Fibroblast of lung (primary cell): ENCODE measurements around the gene MCTP1. TPM values are rescaled to one million over a fixed set of nuclear protein-coding genes. Genes with fewer than 3 reads are reported as not detected.

Source experiments
- DNase-seq, 2 donors: peaks; one replicate each; pipeline versions ENCODE4 v3.0.0 to v3.0.0-alpha.2; 2010; ENCODE audit warnings: low read depth in 2 of 2
- H2AFZ ChIP-seq: 2 replicates; pipeline ENCODE4 v1.5.1; 2012; ENCODE audit warnings: low read length, control low read depth, inconsistent platforms
- H3K27ac ChIP-seq: 2 replicates; pipeline ENCODE4 v1.5.1; 2011; ENCODE audit warnings: low read length, control low read depth; ENCODE audit not compliant: insufficient read depth
- H3K27me3 ChIP-seq: 2 replicates; pipeline ENCODE4 v1.5.1; 2011; ENCODE audit warnings: mild to moderate bottlenecking, low read length; ENCODE audit not compliant: control insufficient read depth, insufficient read depth
- H3K36me3 ChIP-seq: 2 replicates; pipeline ENCODE4 v1.5.1; 2011; ENCODE audit warnings: low read length; ENCODE audit not compliant: control insufficient read depth, insufficient read depth
- H3K4me1 ChIP-seq: 2 replicates; pipeline ENCODE4 v1.5.1; 2011; ENCODE audit warnings: low read length; ENCODE audit not compliant: control insufficient read depth, insufficient read depth; ENCODE audit errors: extremely low read depth
- H3K4me2 ChIP-seq: 2 replicates; pipeline ENCODE4 v1.5.1; 2011; ENCODE audit warnings: low read length, control low read depth; ENCODE audit not compliant: insufficient read depth; ENCODE audit errors: extremely low read depth
- H3K4me3 ChIP-seq, 4 experiments: fragments of 200-600 bp in 1 of 4; sonication (generic) in 1 of 4; replicated peaks in 1 of 4; 2 replicates each; pipeline ENCODE4 v1.5.1; 2011 to 2016; ENCODE audit warnings: low read length in 4 of 4, low read depth in 3 of 4, mild to moderate bottlenecking in 3 of 4, control low read depth in 2 of 4, inconsistent platforms in 1 of 4, mixed read lengths in 1 of 4; ENCODE audit not compliant: insufficient read depth in 1 of 4; ENCODE audit errors: control extremely low read depth in 1 of 4
- H3K79me2 ChIP-seq: 2 replicates; pipeline ENCODE4 v1.5.1; 2012; ENCODE audit warnings: mild to moderate bottlenecking, low read length, inconsistent platforms; ENCODE audit not compliant: control insufficient read depth, insufficient read depth
- H3K9ac ChIP-seq: 2 replicates; pipeline ENCODE4 v1.5.1; 2011; ENCODE audit warnings: mild to moderate bottlenecking, low read length, control low read depth; ENCODE audit not compliant: insufficient read depth
- H3K9me3 ChIP-seq: 2 replicates; pipeline ENCODE4 v1.5.1; 2012; ENCODE audit warnings: low read depth, low read length; ENCODE audit not compliant: control insufficient read depth, insufficient read depth
- H4K20me1 ChIP-seq: 2 replicates; pipeline ENCODE4 v1.5.1; 2011; ENCODE audit warnings: low read length; ENCODE audit not compliant: control insufficient read depth, insufficient read depth; ENCODE audit errors: extremely low read depth
- CTCF ChIP-seq, 2 donors: IDR thresholded peaks in 1 of 2; conservative IDR thresholded peaks in 1 of 2; 1 replicate in 1 of 2; 2 replicates in 1 of 2; pipeline ENCODE4 v1.5.1; 2011 to 2012; ENCODE audit warnings: low read length in 2 of 2, control low read depth in 1 of 2, inconsistent platforms in 1 of 2, low read depth in 1 of 2, mild to moderate bottlenecking in 1 of 2
- EZH2 ChIP-seq: IDR thresholded peaks from 2 replicates; pipeline ENCODE4 v1.5.1; 2012; ENCODE audit warnings: low read length, control low read depth, mild to moderate bottlenecking; ENCODE audit errors: missing control alignments
- polyA plus RNA-seq, 2 donors: library from polyadenylated mRNA; depleted of rRNA in 1 of 2; stranded (reverse) in 1 of 2; unstranded in 1 of 2; fragments of >200 nt; gene quantifications; 2 replicates each; pipeline ENCODE4 v1.2.1, GENCODE V29; 2011 to 2012; ENCODE audit warnings: missing spikeins in 1 of 2
- total RNA-seq: library from RNA; depleted of rRNA; stranded (reverse); fragments of >200 nt; gene quantifications from 2 replicates; pipeline ENCODE4 v1.2.1, GENCODE V29; 2014

Gene MCTP1
- total and polyA plus RNA-seq, 2 donors (not counting 1 experiment from before 2014, with no cell fraction given) = 0.78 to 7.9 TPM

GRCh38 chr5:94932259-94932658 lies 352.6 kb downstream of the MCTP1 start:
- Histone ChIP-seq H3K27me3 (no peaks in the 10 kb centered on the region), H3K9ac (no peak overlapping the region), H3K9me3 (no peaks in the 10 kb centered on the region), H2AFZ (no peak overlapping the region), H4K20me1 (no peaks in the 10 kb centered on the region), H3K36me3 (no peaks in the 10 kb centered on the region), H3K4me2 (no peak overlapping the region), H3K4me1 (no peaks in the 10 kb centered on the region), H3K4me3 (no peak overlapping the region), H3K27ac (no peak overlapping the region), H3K79me2 (no peaks in the 10 kb centered on the region)
- TF ChIP-seq CTCF (conservative IDR thresholded peaks at IDR 0.05 in 1 of 2, IDR thresholded peaks at IDR 0.05 in 1 of 2; ENCODE audit: low read depth in 1 of 2, low read length in 2 of 2) (no peak), EZH2 (no peak)
- no peak for DNase-seq

- no peaks in the 10 kb centered on the region for H3K9me3 ChIP-seq
- TF ChIP-seq CTCF (conservative IDR thresholded peaks at IDR 0.05 in 1 of 2, IDR thresholded peaks at IDR 0.05 in 1 of 2; ENCODE audit: low read depth in 1 of 2, low read length in 2 of 2) (no peak), EZH2 (no peak)
- H3K4me2 ChIP-seq = no peak overlapping the region
- H3K36me3 ChIP-seq = no peaks in the 10 kb centered on the region
- no peak overlapping the region for H2AFZ ChIP-seq
- H3K27ac ChIP-seq = no peak overlapping the region
- H3K27me3 ChIP-seq = no peaks in the 10 kb centered on the region
- H3K79me2 ChIP-seq = no peaks in the 10 kb centered on the region
- H3K9ac ChIP-seq = no peak overlapping the region
- DNase-seq = peak in 1 of 2 donors; percentile 19
- no peaks in the 10 kb centered on the region for H4K20me1 ChIP-seq
- no peak overlapping the region for H3K4me3 ChIP-seq
- no peaks in the 10 kb centered on the region for H3K4me1 ChIP-seq
These were observed 356.0 kb downstream of the MCTP1 start for GRCh38 chr5:94928891-94929290.

- Histone ChIP-seq H2AFZ (no peak overlapping the region), H3K4me3 (no peak overlapping the region), H3K36me3 (no peaks in the 10 kb centered on the region), H3K9ac (no peak overlapping the region), H4K20me1 (no peaks in the 10 kb centered on the region), H3K4me2 (no peak overlapping the region), H3K79me2 (no peaks in the 10 kb centered on the region), H3K9me3 (no peaks in the 10 kb centered on the region), H3K27ac (no peak overlapping the region), H3K4me1 (no peaks in the 10 kb centered on the region), H3K27me3 (no peaks in the 10 kb centered on the region)
- DNase-seq = no peak
- TF ChIP-seq CTCF (conservative IDR thresholded peaks at IDR 0.05 in 1 of 2, IDR thresholded peaks at IDR 0.05 in 1 of 2; ENCODE audit: low read depth in 1 of 2, low read length in 2 of 2) (no peak), EZH2 (no peak)
These were observed 364.3 kb downstream of the MCTP1 start for GRCh38 chr5:94920570-94920969.
